Kidney epithelial cell (primary cell): ENCODE measurements around the gene GPR17. TPM values are rescaled to one million over a fixed set of nuclear protein-coding genes. Genes with fewer than 3 reads are reported as not detected.

Experiments
- DNase-seq: peaks from one replicate; pipeline ENCODE4 v3.0.0-alpha.2; 2010; ENCODE audit warnings: low read depth
- H3K27me3 ChIP-seq: 2 replicates; pipeline ENCODE4 v1.6.0; 2011; ENCODE audit warnings: low read length; ENCODE audit not compliant: control insufficient read depth, insufficient read depth
- H3K36me3 ChIP-seq: 2 replicates; pipeline ENCODE4 v1.5.1; 2011; ENCODE audit warnings: low read length; ENCODE audit not compliant: control insufficient read depth, insufficient read depth
- H3K4me3 ChIP-seq: 2 replicates; pipeline ENCODE4 v1.5.1; 2011; ENCODE audit warnings: low read depth, mild to moderate bottlenecking, control low read depth, low read length
- total RNA-seq: library from RNA; depleted of rRNA; stranded (reverse); fragments of >200 nt; gene quantifications from 2 replicates; pipeline ENCODE4 v1.2.3, GENCODE V29; 2015
- TF ChIP-seq, protein P1 (sequence below): IDR thresholded peaks from 2 replicates; pipeline ENCODE4 v1.5.1; 2011; ENCODE audit warnings: mild to moderate bottlenecking, moderate library complexity, low read length, control low read depth, inconsistent platforms; ENCODE audit not compliant: insufficient read depth, poor library complexity, severe bottlenecking

GPR17 gene
- total RNA-seq, 1 donor from 2014 or later, result not detected

- DNase-seq, result peak; percentile 45
- Histone ChIP-seq H3K4me3 (no peak overlapping the region), H3K27me3 (no peaks in the 10 kb centered on the region), H3K36me3 (no peaks in the 10 kb centered on the region)
- TF ChIP-seq, protein P1, sequence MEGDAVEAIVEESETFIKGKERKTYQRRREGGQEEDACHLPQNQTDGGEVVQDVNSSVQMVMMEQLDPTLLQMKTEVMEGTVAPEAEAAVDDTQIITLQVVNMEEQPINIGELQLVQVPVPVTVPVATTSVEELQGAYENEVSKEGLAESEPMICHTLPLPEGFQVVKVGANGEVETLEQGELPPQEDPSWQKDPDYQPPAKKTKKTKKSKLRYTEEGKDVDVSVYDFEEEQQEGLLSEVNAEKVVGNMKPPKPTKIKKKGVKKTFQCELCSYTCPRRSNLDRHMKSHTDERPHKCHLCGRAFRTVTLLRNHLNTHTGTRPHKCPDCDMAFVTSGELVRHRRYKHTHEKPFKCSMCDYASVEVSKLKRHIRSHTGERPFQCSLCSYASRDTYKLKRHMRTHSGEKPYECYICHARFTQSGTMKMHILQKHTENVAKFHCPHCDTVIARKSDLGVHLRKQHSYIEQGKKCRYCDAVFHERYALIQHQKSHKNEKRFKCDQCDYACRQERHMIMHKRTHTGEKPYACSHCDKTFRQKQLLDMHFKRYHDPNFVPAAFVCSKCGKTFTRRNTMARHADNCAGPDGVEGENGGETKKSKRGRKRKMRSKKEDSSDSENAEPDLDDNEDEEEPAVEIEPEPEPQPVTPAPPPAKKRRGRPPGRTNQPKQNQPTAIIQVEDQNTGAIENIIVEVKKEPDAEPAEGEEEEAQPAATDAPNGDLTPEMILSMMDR, result no peak
Measured at GRCh38 chr2:127637725-127638252, 8.2 kb upstream of the GPR17 start.

DNA sequence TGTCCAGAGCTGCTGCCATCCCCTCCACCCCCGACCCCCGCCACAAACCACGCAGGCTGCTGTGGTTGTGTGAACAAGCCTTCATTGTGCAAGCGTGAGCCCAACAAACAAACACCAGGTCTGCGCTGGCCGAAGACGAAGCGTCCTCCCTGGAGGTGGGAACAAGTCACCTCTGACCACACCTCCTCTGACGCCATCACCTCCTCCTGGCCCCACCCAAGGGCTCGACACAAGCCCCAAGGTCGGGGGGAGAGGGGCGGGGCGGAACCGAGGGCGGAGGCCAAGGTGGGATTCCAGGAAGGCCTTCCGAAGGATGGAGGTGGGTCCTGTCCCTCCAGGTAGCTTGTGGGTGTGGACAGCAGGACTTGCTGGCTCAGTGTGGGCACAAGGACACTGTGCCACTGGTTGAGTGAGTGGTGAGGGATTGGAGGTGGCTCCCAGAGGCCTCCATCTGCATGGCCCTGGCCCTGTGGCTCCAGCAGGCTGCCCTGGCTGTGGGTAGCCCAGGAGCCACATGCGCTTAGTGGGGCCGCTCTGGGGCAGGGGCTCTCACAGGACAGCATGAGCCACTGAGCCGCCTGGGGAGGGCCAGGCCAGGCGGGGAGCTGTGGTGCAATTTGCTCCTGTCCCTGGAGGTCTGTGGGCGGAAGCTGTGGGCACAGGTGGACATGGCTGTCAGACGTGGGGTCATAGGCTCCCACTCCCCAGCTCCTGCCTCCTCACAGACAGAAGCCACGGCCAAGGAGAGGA is 7.4 kb upstream of the GPR17 start:
- H3K36me3 ChIP-seq, result no peaks in the 10 kb centered on the region
- TF ChIP-seq, protein P1, result no peak
- H3K27me3 ChIP-seq, result no peaks in the 10 kb centered on the region
- no peak for DNase-seq
- no peak overlapping the region for H3K4me3 ChIP-seq

DNA sequence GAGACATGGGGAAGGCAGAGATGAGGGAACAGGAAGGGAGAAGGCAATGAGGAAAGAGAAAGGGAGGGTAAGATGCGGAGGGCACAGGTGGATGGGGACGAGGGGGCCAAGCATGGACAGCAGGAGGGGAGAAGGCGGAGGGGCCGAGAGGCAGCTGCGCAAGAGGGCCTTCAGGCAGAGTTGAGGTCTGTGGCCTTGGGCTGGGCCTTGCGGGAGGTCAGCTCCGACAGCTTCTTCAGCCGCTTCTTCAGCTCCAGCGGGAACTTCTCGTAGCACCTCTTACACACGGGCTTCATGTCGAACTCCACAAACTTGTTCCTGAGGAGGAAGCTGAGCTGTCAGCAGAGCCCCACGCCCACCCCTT is 6.9 kb upstream of the GPR17 start:
- H3K36me3 ChIP-seq, result no peaks in the 10 kb centered on the region
- no peaks in the 10 kb centered on the region for H3K27me3 ChIP-seq
- DNase-seq, result no peak
- H3K4me3 ChIP-seq, result no peak overlapping the region
- TF ChIP-seq, protein P1, result no peak

DNA sequence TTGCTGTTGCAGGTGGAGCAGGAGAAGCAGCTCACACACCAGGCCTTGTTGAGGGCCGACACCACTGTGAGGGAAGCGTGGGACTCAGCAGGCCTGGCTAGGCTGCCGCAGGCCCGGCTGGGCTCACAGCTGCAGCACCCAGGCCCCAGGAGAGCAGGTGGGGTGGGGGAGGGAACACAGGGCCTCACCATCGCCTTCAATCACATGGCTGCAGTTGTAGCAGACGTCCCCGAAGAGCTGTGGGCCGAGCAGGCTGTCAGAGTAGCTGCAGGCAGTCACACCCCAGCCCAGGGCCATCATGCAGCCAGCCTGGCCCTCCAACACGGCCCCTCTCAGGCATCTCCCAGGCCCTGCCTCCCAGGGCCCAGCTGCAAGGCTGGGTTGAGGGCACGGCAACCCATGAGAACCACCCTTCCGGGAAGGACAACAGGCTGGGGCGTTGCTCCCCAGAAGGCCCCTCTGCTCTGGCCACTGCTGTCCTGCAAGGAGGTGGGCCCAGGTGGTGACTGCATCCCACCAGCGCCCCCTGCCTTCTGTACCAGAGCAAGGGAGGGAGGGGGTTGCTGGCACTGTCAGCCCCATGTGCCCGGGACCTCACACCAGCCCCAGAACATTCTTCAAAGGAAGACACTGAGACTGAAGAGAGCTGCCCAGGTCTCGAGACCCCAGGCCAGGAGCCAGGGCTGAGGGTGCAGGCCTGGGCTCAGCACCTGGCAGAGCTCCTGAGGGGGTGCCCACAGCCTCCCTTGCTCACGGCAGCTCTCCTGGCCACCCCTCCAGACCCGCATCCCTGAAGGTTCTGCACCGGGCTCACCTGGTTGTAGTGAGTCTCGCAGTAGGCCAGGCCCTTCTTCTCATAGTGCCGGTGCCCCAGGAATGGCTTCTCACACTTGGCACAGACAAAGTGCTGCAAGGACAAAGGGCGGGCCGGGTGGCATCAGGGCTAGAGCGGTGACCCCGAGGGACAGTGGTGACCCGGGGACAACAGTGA is 5.6 kb upstream of the GPR17 start:
- Histone ChIP-seq H3K4me3 (no peak overlapping the region), H3K36me3 (no peaks in the 10 kb centered on the region), H3K27me3 (no peaks in the 10 kb centered on the region)
- TF ChIP-seq, protein P1, result peak; percentile 25
- no peak for DNase-seq

GRCh38 chr2:127641133-127641532 is 4.8 kb upstream of the GPR17 start:
- Histone ChIP-seq H3K36me3 (no peaks in the 10 kb centered on the region), H3K27me3 (no peaks in the 10 kb centered on the region), H3K4me3 (no peak overlapping the region)
- TF ChIP-seq, protein P1, result no peak
- no peak for DNase-seq
